ENCODE results near the gene PEPD.

Gene PEPD

DNA sequence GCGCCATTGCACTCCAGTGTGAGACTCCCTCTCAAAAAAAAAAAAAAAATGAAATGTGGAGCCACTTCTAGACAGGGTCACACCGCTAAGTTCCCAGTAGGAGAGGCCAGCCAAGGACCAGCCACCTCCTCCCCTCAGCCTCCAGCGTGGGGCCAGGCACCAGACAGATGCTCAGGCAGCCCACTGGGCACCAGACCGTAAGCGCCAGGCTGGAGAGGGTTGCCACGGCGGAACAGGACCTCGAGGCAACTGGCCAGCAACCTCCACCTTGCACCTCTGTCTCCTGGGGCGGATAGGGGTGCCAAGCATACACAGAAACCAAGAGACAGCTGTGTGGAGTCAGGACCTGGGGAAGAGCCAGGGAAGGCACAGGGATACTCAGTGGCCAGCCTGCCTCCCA lies 3.7 kb downstream of the PEPD start:
- TF ChIP-seq CTCF (IDR thresholded peaks at IDR 0.05; ENCODE audit: low read length) (no peak), EZH2 (IDR thresholded peaks at IDR 0.05; ENCODE audit: borderline replicate concordance, low read length) (no peak)
- no peaks in the 10 kb centered on the region for H4K20me1 ChIP-seq (ENCODE audit: insufficient read depth, low read length)
- H3K27ac ChIP-seq (ENCODE audit: low read depth, low read length, poor library complexity, severe bottlenecking): no peak overlapping the region
- H3F3A ChIP-seq (ENCODE audit: insufficient read depth, low read length): no peaks in the 10 kb centered on the region
- no peaks in the 10 kb centered on the region for H3K27me3 ChIP-seq (ENCODE audit: insufficient read depth, low read length)
- H3K4me2 ChIP-seq (ENCODE audit: low read length): no peak overlapping the region
- no peaks in the 10 kb centered on the region for H3K9me3 ChIP-seq (ENCODE audit: low read length)
- peaks cover 16% of the 10 kb centered on the region for H3K4me1 ChIP-seq (ENCODE audit: insufficient read depth, low read length, severe bottlenecking)
- no peak overlapping the region for H3K4me3 ChIP-seq (ENCODE audit: low read depth, low read length, poor library complexity, severe bottlenecking)
- H3K36me3 ChIP-seq (ENCODE audit: insufficient read depth, low read length): no peaks in the 10 kb centered on the region
- H3K9me2 ChIP-seq (ENCODE audit: low read depth, low read length): no peaks in the 10 kb centered on the region
- no peak overlapping the region for H2AFZ ChIP-seq (ENCODE audit: low read length)
- no peak overlapping the region for H3K9ac ChIP-seq (ENCODE audit: low read length)
- no peaks in the 10 kb centered on the region for H3K79me2 ChIP-seq (ENCODE audit: insufficient read depth, low read length)

DNA sequence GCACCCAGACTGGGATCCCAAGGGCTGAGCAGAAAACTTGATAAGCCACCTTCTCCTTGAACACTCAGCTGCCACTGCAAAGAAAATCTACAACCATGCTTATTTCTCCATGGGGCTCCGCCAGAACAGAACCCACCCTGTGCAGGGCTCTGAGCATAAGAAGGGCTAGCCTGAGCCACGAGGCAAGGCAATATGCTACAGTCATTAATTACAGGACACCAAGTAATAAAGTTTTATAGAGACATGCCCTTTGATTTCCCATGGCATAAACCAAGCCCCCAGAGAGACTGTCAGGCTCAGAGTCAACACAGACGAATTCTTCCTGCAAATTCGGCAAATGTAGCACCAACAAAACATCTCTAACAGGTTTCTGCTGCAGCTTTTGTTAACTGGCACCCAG lies 5.7 kb downstream of the PEPD start:
- TF ChIP-seq EZH2 (IDR thresholded peaks at IDR 0.05; ENCODE audit: borderline replicate concordance, low read length) (no peak), CTCF (IDR thresholded peaks at IDR 0.05; ENCODE audit: low read length) (no peak)
- no peaks in the 10 kb centered on the region for H3F3A ChIP-seq (ENCODE audit: insufficient read depth, low read length)
- no peaks in the 10 kb centered on the region for H3K27me3 ChIP-seq (ENCODE audit: insufficient read depth, low read length)
- H3K4me1 ChIP-seq (ENCODE audit: insufficient read depth, low read length, severe bottlenecking): peaks cover 5% of the 10 kb centered on the region
- H3K4me2 ChIP-seq (ENCODE audit: low read length): no peak overlapping the region
- H3K9me3 ChIP-seq (ENCODE audit: low read length): no peaks in the 10 kb centered on the region
- no peak overlapping the region for H2AFZ ChIP-seq (ENCODE audit: low read length)
- no peak overlapping the region for H3K27ac ChIP-seq (ENCODE audit: low read depth, low read length, poor library complexity, severe bottlenecking)
- H3K79me2 ChIP-seq (ENCODE audit: insufficient read depth, low read length): no peaks in the 10 kb centered on the region
- no peak overlapping the region for H3K9ac ChIP-seq (ENCODE audit: low read length)
- H4K20me1 ChIP-seq (ENCODE audit: insufficient read depth, low read length): no peaks in the 10 kb centered on the region
- H3K4me3 ChIP-seq (ENCODE audit: low read depth, low read length, poor library complexity, severe bottlenecking): no peak overlapping the region
- H3K9me2 ChIP-seq (ENCODE audit: low read depth, low read length): no peaks in the 10 kb centered on the region
- H3K36me3 ChIP-seq (ENCODE audit: insufficient read depth, low read length): no peaks in the 10 kb centered on the region

GRCh38 chr19:33514885-33515551 lies 6.6 kb downstream of the PEPD start:
- no peak overlapping the region for H3K9ac ChIP-seq (ENCODE audit: low read length)
- no peak overlapping the region for H3K4me2 ChIP-seq (ENCODE audit: low read length)
- no peaks in the 10 kb centered on the region for H3K9me3 ChIP-seq (ENCODE audit: low read length)
- H2AFZ ChIP-seq (ENCODE audit: low read length): no peak overlapping the region
- no peak overlapping the region for H3K27ac ChIP-seq (ENCODE audit: low read depth, low read length, poor library complexity, severe bottlenecking)
- H3F3A ChIP-seq (ENCODE audit: insufficient read depth, low read length): no peaks in the 10 kb centered on the region
- TF ChIP-seq CTCF (IDR thresholded peaks at IDR 0.05; ENCODE audit: low read length) (no peak), EZH2 (IDR thresholded peaks at IDR 0.05; ENCODE audit: borderline replicate concordance, low read length) (no peak)
- no peaks in the 10 kb centered on the region for H3K9me2 ChIP-seq (ENCODE audit: low read depth, low read length)
- no peaks in the 10 kb centered on the region for H3K27me3 ChIP-seq (ENCODE audit: insufficient read depth, low read length)
- no peaks in the 10 kb centered on the region for H3K36me3 ChIP-seq (ENCODE audit: insufficient read depth, low read length)
- H4K20me1 ChIP-seq (ENCODE audit: insufficient read depth, low read length): no peaks in the 10 kb centered on the region
- no peaks in the 10 kb centered on the region for H3K4me1 ChIP-seq (ENCODE audit: insufficient read depth, low read length, severe bottlenecking)
- no peak overlapping the region for H3K4me3 ChIP-seq (ENCODE audit: low read depth, low read length, poor library complexity, severe bottlenecking)
- H3K79me2 ChIP-seq (ENCODE audit: insufficient read depth, low read length): no peaks in the 10 kb centered on the region

Measured in OCI-LY1 (cell line).